Nephron progenitor cell (in vitro differentiated cells): ENCODE results near the gene VSTM5.

Experiments
- DNase-seq: peaks from one replicate; pipeline ENCODE4 v3.0.0; 2021
- H3K27ac Mint-ChIP-seq: 2 replicates; pipeline ENCODE4 v1.8.0; 2021; ENCODE audit warnings: mild to moderate bottlenecking, moderate library complexity, mixed read lengths
- H3K27me3 Mint-ChIP-seq: 2 replicates; pipeline ENCODE4 v1.8.0; 2021; ENCODE audit warnings: mild to moderate bottlenecking, low read depth, mixed read lengths; ENCODE audit not compliant: poor library complexity
- H3K36me3 Mint-ChIP-seq: 2 replicates; pipeline ENCODE4 v1.8.0; 2021; ENCODE audit warnings: low read depth, mixed read lengths
- H3K4me1 Mint-ChIP-seq: 2 replicates; pipeline ENCODE4 v1.8.0; 2021; ENCODE audit warnings: mixed read lengths
- H3K4me3 Mint-ChIP-seq: 2 replicates; pipeline ENCODE4 v1.8.0; 2021; ENCODE audit warnings: mild to moderate bottlenecking, moderate library complexity, mixed read lengths
- H3K9me3 Mint-ChIP-seq: 2 replicates; pipeline ENCODE4 v1.8.0; 2021; ENCODE audit warnings: mild to moderate bottlenecking, moderate library complexity, mixed read lengths
- CTCF ChIP-seq: fragments of 200-600 bp; sonication (generic); IDR thresholded peaks from 2 replicates; pipeline ENCODE4 v1.5.0; 2021; ENCODE audit warnings: antibody characterized with exemption

VSTM5 gene

GRCh38 chr11:93845181-93846092, 5.0 kb downstream of the VSTM5 start:
- no peaks in the 10 kb centered on the region for H3K4me1 Mint-ChIP-seq
- no peaks in the 10 kb centered on the region for H3K36me3 Mint-ChIP-seq
- H3K9me3 Mint-ChIP-seq = no peaks in the 10 kb centered on the region
- no peak for DNase-seq
- H3K27me3 Mint-ChIP-seq = no peaks in the 10 kb centered on the region
- no peak for TF ChIP-seq CTCF
- H3K27ac Mint-ChIP-seq = no peak overlapping the region
- no peak overlapping the region for H3K4me3 Mint-ChIP-seq

- no peak for DNase-seq
- no peaks in the 10 kb centered on the region for H3K36me3 Mint-ChIP-seq
- no peaks in the 10 kb centered on the region for H3K4me1 Mint-ChIP-seq
- H3K4me3 Mint-ChIP-seq = no peak overlapping the region
- TF ChIP-seq CTCF = no peak
- no peak overlapping the region for H3K27ac Mint-ChIP-seq
- H3K9me3 Mint-ChIP-seq = no peaks in the 10 kb centered on the region
- no peaks in the 10 kb centered on the region for H3K27me3 Mint-ChIP-seq
Measured at GRCh38 chr11:93844568-93844967, 5.8 kb downstream of the VSTM5 start.

- Mint-ChIP-seq H3K27ac (no peak overlapping the region), H3K4me3 (no peak overlapping the region), H3K36me3 (no peaks in the 10 kb centered on the region), H3K4me1 (no peaks in the 10 kb centered on the region), H3K27me3 (no peaks in the 10 kb centered on the region), H3K9me3 (no peaks in the 10 kb centered on the region)
- no peak for TF ChIP-seq CTCF
- no peak for DNase-seq
Measured at GRCh38 chr11:93843906-93844305, 6.5 kb downstream of the VSTM5 start.

- Mint-ChIP-seq H3K4me3 (no peak overlapping the region), H3K4me1 (no peaks in the 10 kb centered on the region), H3K27me3 (no peaks in the 10 kb centered on the region), H3K9me3 (no peaks in the 10 kb centered on the region), H3K36me3 (no peaks in the 10 kb centered on the region), H3K27ac (no peak overlapping the region)
- no peak for TF ChIP-seq CTCF
- no peak for DNase-seq
Measured at GRCh38 chr11:93842461-93842860, 8.0 kb downstream of the VSTM5 start.

- H3K4me1 Mint-ChIP-seq = no peaks in the 10 kb centered on the region
Measured at GRCh38 chr11:93842034-93842433, 8.4 kb downstream of the VSTM5 start.

More at GRCh38 chr11:93842034-93842433, 8.4 kb downstream of the VSTM5 start:
- no peaks in the 10 kb centered on the region for H3K36me3 Mint-ChIP-seq
- TF ChIP-seq CTCF = no peak
- no peak overlapping the region for H3K27ac Mint-ChIP-seq
- H3K9me3 Mint-ChIP-seq = no peaks in the 10 kb centered on the region
- H3K27me3 Mint-ChIP-seq = no peaks in the 10 kb centered on the region
- no peak for DNase-seq
- H3K4me3 Mint-ChIP-seq = no peak overlapping the region
